ENCODE data around the gene PPFIA2. TPM values are rescaled to one million over a fixed set of nuclear protein-coding genes. Genes with fewer than 3 reads are reported as not detected.

Gene PPFIA2
- total RNA-seq, 1 donor from 2014 or later, result 0.83 TPM

DNA sequence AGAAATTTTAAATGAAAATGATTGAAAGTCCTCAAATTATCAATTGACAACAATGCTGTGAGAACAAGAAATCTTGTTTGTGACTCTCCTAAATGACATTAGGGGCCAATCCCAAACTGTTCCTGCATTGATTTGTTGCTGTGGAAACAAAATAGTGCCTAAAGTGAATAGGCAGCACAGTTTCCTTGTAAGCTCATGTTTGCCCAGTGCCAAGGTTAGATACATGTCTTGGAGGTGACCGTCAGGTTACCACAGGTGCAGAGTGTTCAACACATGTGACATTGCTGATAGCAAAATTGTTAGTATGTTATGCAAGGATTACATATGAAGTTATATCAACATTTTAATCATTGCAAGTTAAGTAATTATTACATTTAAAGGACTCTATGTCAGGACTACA lies 388.7 kb downstream of the PPFIA2 start:
- H3K36me3 ChIP-seq, result no peaks in the 10 kb centered on the region
- DNase-seq (no peak), ATAC-seq (no peak)
- no peaks in the 10 kb centered on the region for H3K9me3 ChIP-seq
- H3K27ac ChIP-seq, result no peak overlapping the region
- no peak overlapping the region for H3K4me3 ChIP-seq
- intact Hi-C loops (cut with DNase I), result no loop called here
- TF ChIP-seq, protein P1, sequence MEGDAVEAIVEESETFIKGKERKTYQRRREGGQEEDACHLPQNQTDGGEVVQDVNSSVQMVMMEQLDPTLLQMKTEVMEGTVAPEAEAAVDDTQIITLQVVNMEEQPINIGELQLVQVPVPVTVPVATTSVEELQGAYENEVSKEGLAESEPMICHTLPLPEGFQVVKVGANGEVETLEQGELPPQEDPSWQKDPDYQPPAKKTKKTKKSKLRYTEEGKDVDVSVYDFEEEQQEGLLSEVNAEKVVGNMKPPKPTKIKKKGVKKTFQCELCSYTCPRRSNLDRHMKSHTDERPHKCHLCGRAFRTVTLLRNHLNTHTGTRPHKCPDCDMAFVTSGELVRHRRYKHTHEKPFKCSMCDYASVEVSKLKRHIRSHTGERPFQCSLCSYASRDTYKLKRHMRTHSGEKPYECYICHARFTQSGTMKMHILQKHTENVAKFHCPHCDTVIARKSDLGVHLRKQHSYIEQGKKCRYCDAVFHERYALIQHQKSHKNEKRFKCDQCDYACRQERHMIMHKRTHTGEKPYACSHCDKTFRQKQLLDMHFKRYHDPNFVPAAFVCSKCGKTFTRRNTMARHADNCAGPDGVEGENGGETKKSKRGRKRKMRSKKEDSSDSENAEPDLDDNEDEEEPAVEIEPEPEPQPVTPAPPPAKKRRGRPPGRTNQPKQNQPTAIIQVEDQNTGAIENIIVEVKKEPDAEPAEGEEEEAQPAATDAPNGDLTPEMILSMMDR (IDR thresholded peaks at IDR 0.05), result no peak
- no peaks in the 10 kb centered on the region for H3K27me3 ChIP-seq (ENCODE audit: low read depth)
- no peaks in the 10 kb centered on the region for H3K4me1 ChIP-seq

DNA sequence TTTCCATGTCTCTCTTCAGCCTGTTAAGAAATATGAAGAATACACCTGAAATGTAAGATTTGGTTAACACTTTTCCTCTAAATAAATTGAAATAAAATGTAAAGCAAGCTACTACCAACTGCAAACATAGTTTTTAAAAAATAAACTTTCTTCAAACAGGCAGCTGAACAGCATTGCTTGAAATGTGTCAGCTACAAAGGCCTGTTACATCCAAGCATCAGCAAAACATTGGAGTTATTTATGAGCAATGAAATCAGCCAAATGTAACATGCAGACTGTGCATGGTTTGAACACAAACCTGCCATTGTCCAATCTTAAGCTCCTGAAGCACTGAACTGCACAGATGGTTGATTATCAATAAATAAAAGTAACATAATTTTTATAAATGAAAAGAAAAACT lies 390.0 kb downstream of the PPFIA2 start:
- intact Hi-C loops (cut with DNase I), result no loop called here
- no peak for ATAC-seq
- no peak for DNase-seq
- Histone ChIP-seq H3K36me3 (no peaks in the 10 kb centered on the region), H3K9me3 (no peaks in the 10 kb centered on the region), H3K4me1 (no peaks in the 10 kb centered on the region), H3K27me3 (ENCODE audit: low read depth) (no peaks in the 10 kb centered on the region), H3K27ac (no peak overlapping the region), H3K4me3 (no peak overlapping the region)
- TF ChIP-seq, protein P1 (IDR thresholded peaks at IDR 0.05), result no peak

DNA sequence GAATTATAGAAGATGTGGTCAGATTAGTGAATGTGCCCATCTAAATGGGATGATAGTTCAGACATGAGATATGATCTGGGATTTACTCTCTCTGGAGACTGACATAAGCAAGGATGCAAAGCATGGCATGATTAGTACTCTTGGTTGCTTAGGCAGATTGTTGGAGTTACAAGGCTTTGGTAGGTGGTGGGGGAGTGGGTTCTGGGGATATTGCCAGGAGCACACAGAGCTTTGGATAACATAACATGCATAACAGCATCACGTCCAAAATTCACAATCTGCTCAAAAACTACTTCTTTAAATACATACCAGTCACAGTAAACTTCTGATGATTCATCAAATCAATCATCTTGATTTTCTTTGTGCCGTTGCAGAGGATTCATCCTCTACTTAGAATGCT lies 393.9 kb downstream of the PPFIA2 start:
- H3K4me3 ChIP-seq, result no peak overlapping the region
- H3K27ac ChIP-seq, result no peak overlapping the region
- DNase-seq, result no peak
- no peaks in the 10 kb centered on the region for H3K4me1 ChIP-seq
- H3K36me3 ChIP-seq, result no peaks in the 10 kb centered on the region
- ATAC-seq, result no peak
- TF ChIP-seq, protein P1 (IDR thresholded peaks at IDR 0.05), result no peak
- H3K9me3 ChIP-seq, result no peaks in the 10 kb centered on the region
- intact Hi-C loops (cut with DNase I), result no loop called here
- no peaks in the 10 kb centered on the region for H3K27me3 ChIP-seq (ENCODE audit: low read depth)

DNA sequence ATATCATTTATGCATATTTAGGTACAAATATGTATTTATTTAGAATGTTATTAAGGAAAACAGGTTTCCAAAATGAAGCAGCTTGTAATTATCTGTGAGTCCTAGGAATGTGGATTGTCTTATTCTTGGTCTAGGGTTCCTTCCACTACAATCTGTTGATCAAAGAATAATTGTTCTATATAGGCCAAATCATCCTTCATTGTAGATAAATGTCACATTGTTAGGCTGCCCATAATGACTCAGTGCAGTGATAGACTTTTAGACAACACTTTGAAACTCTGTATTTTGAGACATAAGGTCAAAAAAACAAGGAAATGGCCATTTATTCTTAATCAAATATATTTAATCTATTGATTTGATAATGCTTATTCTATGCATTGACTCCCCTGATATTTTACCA lies 398.2 kb downstream of the PPFIA2 start:
- no peaks in the 10 kb centered on the region for H3K36me3 ChIP-seq
- no peaks in the 10 kb centered on the region for H3K27me3 ChIP-seq (ENCODE audit: low read depth)
- intact Hi-C loops (cut with DNase I), result no loop called here
- no peak overlapping the region for H3K27ac ChIP-seq
- no peaks in the 10 kb centered on the region for H3K9me3 ChIP-seq
- TF ChIP-seq, protein P1 (IDR thresholded peaks at IDR 0.05), result no peak
- H3K4me3 ChIP-seq, result no peak overlapping the region
- H3K4me1 ChIP-seq, result no peaks in the 10 kb centered on the region
- DNase-seq (no peak), ATAC-seq (no peak)

DNA sequence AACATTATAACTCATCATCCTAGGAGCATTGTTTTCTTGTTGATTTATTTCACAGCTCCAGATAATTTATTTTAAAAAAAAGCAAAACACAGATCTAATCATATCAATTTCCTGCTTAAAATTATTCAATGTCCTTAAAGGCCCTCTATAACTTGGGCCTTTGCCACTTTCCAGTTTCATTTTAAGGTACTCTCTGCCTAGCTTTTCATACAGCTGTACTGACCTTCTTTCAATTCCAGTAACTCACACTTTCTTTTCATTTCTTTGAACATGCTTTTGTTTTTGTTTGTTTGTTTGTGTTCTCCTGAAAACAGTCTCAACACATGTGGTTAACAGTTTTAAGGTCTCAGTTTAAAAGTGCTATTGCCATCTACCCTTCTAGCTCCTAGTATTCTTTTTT lies 399.4 kb downstream of the PPFIA2 start:
- no peaks in the 10 kb centered on the region for H3K9me3 ChIP-seq
- TF ChIP-seq, protein P1 (IDR thresholded peaks at IDR 0.05), result no peak
- DNase-seq (no peak), ATAC-seq (no peak)
- no peak overlapping the region for H3K4me3 ChIP-seq
- H3K27me3 ChIP-seq (ENCODE audit: low read depth), result no peaks in the 10 kb centered on the region
- intact Hi-C loops (cut with DNase I), result no loop called here
- no peaks in the 10 kb centered on the region for H3K36me3 ChIP-seq
- H3K4me1 ChIP-seq, result no peaks in the 10 kb centered on the region
- H3K27ac ChIP-seq, result no peak overlapping the region
